ENCODE data around the gene ARAP1.

Gene ARAP1

GRCh38 chr11:72782081-72782920, 30.1 kb upstream of the ARAP1 start:
- H3K4me1 ChIP-seq (ENCODE audit: low read depth, poor library complexity, severe bottlenecking), result peaks cover 21% of the 10 kb centered on the region
- no peak overlapping the region for H3K4me3 ChIP-seq (IDR thresholded peaks at IDR 0.05; ENCODE audit: insufficient read depth, low read depth, low read length)
- H3K4me2 ChIP-seq, result peak overlapping the region; percentile 73
- peaks cover 5% of the 10 kb centered on the region; the same call in 1 of the 2 replicates for H3K27me3 ChIP-seq (ENCODE audit: insufficient read depth, low read depth)
- no peak overlapping the region for H3K27ac ChIP-seq
- H3K9ac ChIP-seq, result no peak overlapping the region
- H2AFZ ChIP-seq (ENCODE audit: low read depth), result peak overlapping the region; percentile 59
- H4K20me1 ChIP-seq (ENCODE audit: insufficient read depth), result no peaks in the 10 kb centered on the region
- H3K79me2 ChIP-seq (ENCODE audit: insufficient read depth, low read depth), result no peaks in the 10 kb centered on the region
- no peaks in the 10 kb centered on the region for H3K36me3 ChIP-seq (ENCODE audit: insufficient read depth)
- TF ChIP-seq CTCF (conservative IDR thresholded peaks at IDR 0.05; ENCODE audit: low read depth, low read length), result no peak

- peak overlapping the region; percentile 59 for H2AFZ ChIP-seq (ENCODE audit: low read depth)
- TF ChIP-seq CTCF (conservative IDR thresholded peaks at IDR 0.05; ENCODE audit: low read depth, low read length), result no peak
- H3K27ac ChIP-seq, result no peak overlapping the region
Measured at GRCh38 chr11:72781313-72782080, 29.3 kb upstream of the ARAP1 start.

GRCh38 chr11:72781063-72781312, 28.8 kb upstream of the ARAP1 start:
- no peaks in the 10 kb centered on the region for H3K36me3 ChIP-seq (ENCODE audit: insufficient read depth)
- H3K79me2 ChIP-seq (ENCODE audit: insufficient read depth, low read depth), result no peaks in the 10 kb centered on the region
- peaks cover 14% of the 10 kb centered on the region for H3K4me1 ChIP-seq (ENCODE audit: low read depth, poor library complexity, severe bottlenecking)
- no peaks in the 10 kb centered on the region for H4K20me1 ChIP-seq (ENCODE audit: insufficient read depth)
- no peak overlapping the region for H3K4me3 ChIP-seq (IDR thresholded peaks at IDR 0.05; ENCODE audit: insufficient read depth, low read depth, low read length)
- H2AFZ ChIP-seq (ENCODE audit: low read depth), result no peak overlapping the region
- no peak overlapping the region for H3K27ac ChIP-seq
- no peak for TF ChIP-seq CTCF (conservative IDR thresholded peaks at IDR 0.05; ENCODE audit: low read depth, low read length)
- peak overlapping the region; percentile 51; the same call in 1 of the 2 replicates for H3K4me2 ChIP-seq
- no peak overlapping the region for H3K9ac ChIP-seq
- H3K27me3 ChIP-seq (ENCODE audit: insufficient read depth, low read depth), result peaks cover 5% of the 10 kb centered on the region; the same call in 1 of the 2 replicates

More at GRCh38 chr11:72781313-72782080, 29.3 kb upstream of the ARAP1 start:
- no peak overlapping the region for H3K4me3 ChIP-seq (IDR thresholded peaks at IDR 0.05; ENCODE audit: insufficient read depth, low read depth, low read length)
- no peak overlapping the region for H3K9ac ChIP-seq
- no peaks in the 10 kb centered on the region for H4K20me1 ChIP-seq (ENCODE audit: insufficient read depth)
- peak overlapping the region; percentile 73 for H3K4me2 ChIP-seq
- peaks cover 14% of the 10 kb centered on the region for H3K4me1 ChIP-seq (ENCODE audit: low read depth, poor library complexity, severe bottlenecking)
- no peaks in the 10 kb centered on the region for H3K36me3 ChIP-seq (ENCODE audit: insufficient read depth)
- peaks cover 5% of the 10 kb centered on the region; the same call in 1 of the 2 replicates for H3K27me3 ChIP-seq (ENCODE audit: insufficient read depth, low read depth)
- no peaks in the 10 kb centered on the region for H3K79me2 ChIP-seq (ENCODE audit: insufficient read depth, low read depth)

GRCh38 chr11:72780296-72781062, 28.3 kb upstream of the ARAP1 start:
- Histone ChIP-seq H3K27ac (no peak overlapping the region), H3K27me3 (ENCODE audit: insufficient read depth, low read depth) (peaks cover 5% of the 10 kb centered on the region; the same call in 1 of the 2 replicates), H3K79me2 (ENCODE audit: insufficient read depth, low read depth) (no peaks in the 10 kb centered on the region), H3K4me1 (ENCODE audit: low read depth, poor library complexity, severe bottlenecking) (peaks cover 14% of the 10 kb centered on the region), H3K9ac (no peak overlapping the region), H2AFZ (ENCODE audit: low read depth) (no peak overlapping the region), H4K20me1 (ENCODE audit: insufficient read depth) (no peaks in the 10 kb centered on the region), H3K4me2 (peak overlapping the region; percentile 51; the same call in 1 of the 2 replicates), H3K36me3 (ENCODE audit: insufficient read depth) (no peaks in the 10 kb centered on the region), H3K4me3 (IDR thresholded peaks at IDR 0.05; ENCODE audit: insufficient read depth, low read depth, low read length) (no peak overlapping the region)
- no peak for TF ChIP-seq CTCF (conservative IDR thresholded peaks at IDR 0.05; ENCODE audit: low read depth, low read length)

Data from KMS-11 (cell line).